GM12878 (cell line): ENCODE data around the gene WHRN. TPM values are rescaled to one million over a fixed set of nuclear protein-coding genes. Genes with fewer than 3 reads are reported as not detected.

Source experiments
- CBFB ChIP-seq: IDR thresholded peaks from 2 replicates; pipeline ENCODE4 v1.6.1; 2016; ENCODE audit warnings: antibody characterized with exemption, low read depth
- CBX3 ChIP-seq: fragments of 200-600 bp; sonication (generic); IDR thresholded peaks from 2 replicates; pipeline ENCODE4 v1.6.1; 2016; ENCODE audit warnings: low read depth, borderline replicate concordance
- CHD2 ChIP-seq: IDR thresholded peaks from 2 replicates; pipeline ENCODE4 v1.6.1; 2011; ENCODE audit warnings: low read depth, low read length, improper control_type of control experiment, borderline replicate concordance
- EGR1 ChIP-seq, 2 experiments: IDR thresholded peaks; 1 replicate in 1 of 2; 2 replicates in 1 of 2; pipeline ENCODE4 v1.6.1; 2011 to 2012; ENCODE audit warnings: low read depth in 2 of 2, low read length in 2 of 2, borderline replicate concordance in 1 of 2, mild to moderate bottlenecking in 1 of 2, moderate library complexity in 1 of 2
- NBN ChIP-seq: fragments of 450-650 bp; IDR thresholded peaks from 2 replicates; pipeline ENCODE4 v1.6.1; 2016
- NFYB ChIP-seq: IDR thresholded peaks from 2 replicates; pipeline ENCODE4 v1.6.1; 2011; ENCODE audit warnings: low read depth, mild to moderate bottlenecking, low read length, improper control_type of control experiment, moderate library complexity; ENCODE audit not compliant: insufficient read depth
- SIN3A ChIP-seq: IDR thresholded peaks from 2 replicates; pipeline ENCODE4 v1.6.1; 2012; ENCODE audit warnings: low read depth, low read length, improper control_type of control experiment
- SIX5 ChIP-seq: IDR thresholded peaks from 2 replicates; pipeline ENCODE4 v1.6.1; 2011; ENCODE audit warnings: mild to moderate bottlenecking, low read depth, low read length, moderate library complexity; ENCODE audit not compliant: severe bottlenecking
- SMAD1 ChIP-seq: fragments of 450-650 bp; IDR thresholded peaks from 2 replicates; pipeline ENCODE4 v1.6.1; 2018; ENCODE audit warnings: mild to moderate bottlenecking, low read depth; ENCODE audit not compliant: partially characterized antibody
- SMARCA5 ChIP-seq: fragments of 450-650 bp; IDR thresholded peaks from 2 replicates; pipeline ENCODE4 v1.6.1; 2017; ENCODE audit warnings: mild to moderate bottlenecking
- SREBF1 ChIP-seq: IDR thresholded peaks from 2 replicates; pipeline ENCODE4 v1.6.1; 2012; ENCODE audit warnings: mild to moderate bottlenecking, low read length
- STAT3 ChIP-seq: IDR thresholded peaks from 2 replicates; pipeline ENCODE4 v1.6.1; 2011; ENCODE audit warnings: low read depth, low read length, improper control_type of control experiment
- polyA plus RNA-seq, 11 experiments: library from polyadenylated mRNA; depleted of rRNA in 4 of 11; unstranded in 6 of 11; stranded (reverse) in 5 of 11; fragments of >200 nt; fragmentation: Nextera tagmentation in 4 of 11; fragmentation: Illumina TruSeq in 1 of 11; extraction: Ambion mirVana in 4 of 11; extraction: Trizol in 1 of 11; gene quantifications; 1 replicate in 1 of 11; 2 replicates in 10 of 11; pipeline versions ENCODE4 v1.2.1 to v1.2.3, GENCODE V29; 2011 to 2016; ENCODE audit warnings: inconsistent platforms in 2 of 11, missing spikeins in 2 of 11, low read depth in 1 of 11
- total RNA-seq, 4 experiments: library from RNA; depleted of rRNA in 3 of 4; stranded (reverse); fragments of >200 nt in 3 of 4; fragmentation: Illumina TruSeq in 1 of 4; extraction: Trizol in 1 of 4; gene quantifications; 2 replicates each; pipeline versions ENCODE4 v1.2.1 to v1.2.3, GENCODE V29; 2013 to 2021
- TF ChIP-seq, protein P1 (sequence below): fragments of 450-650 bp; IDR thresholded peaks from 2 replicates; pipeline ENCODE4 v1.6.1; 2017; ENCODE audit warnings: mild to moderate bottlenecking, moderate library complexity
- TF ChIP-seq, protein P2 (sequence below): IDR thresholded peaks from 2 replicates; pipeline ENCODE4 v1.6.1; 2011; ENCODE audit warnings: borderline replicate concordance, low read depth, mild to moderate bottlenecking, moderate library complexity, low read length; ENCODE audit not compliant: insufficient read depth, poor library complexity, severe bottlenecking
- TF ChIP-seq, protein P3 (sequence below): fragments of 450-650 bp; conservative IDR thresholded peaks from 2 replicates; pipeline ENCODE4 v1.6.1; 2017; ENCODE audit warnings: mild to moderate bottlenecking, moderate library complexity
- TF ChIP-seq, protein P4 (sequence below): fragments of 450-650 bp; IDR thresholded peaks from 2 replicates; pipeline ENCODE4 v1.6.1; 2017; ENCODE audit warnings: low read depth, mild to moderate bottlenecking, moderate library complexity

The WHRN gene
- total and polyA plus RNA-seq, 10 of the 15 experiments (the other 5 are each of a cell fraction or from before 2014, with no cell fraction given) = 0.04 to 18.2 (median 0.68) TPM; not detected in 1

DNA sequence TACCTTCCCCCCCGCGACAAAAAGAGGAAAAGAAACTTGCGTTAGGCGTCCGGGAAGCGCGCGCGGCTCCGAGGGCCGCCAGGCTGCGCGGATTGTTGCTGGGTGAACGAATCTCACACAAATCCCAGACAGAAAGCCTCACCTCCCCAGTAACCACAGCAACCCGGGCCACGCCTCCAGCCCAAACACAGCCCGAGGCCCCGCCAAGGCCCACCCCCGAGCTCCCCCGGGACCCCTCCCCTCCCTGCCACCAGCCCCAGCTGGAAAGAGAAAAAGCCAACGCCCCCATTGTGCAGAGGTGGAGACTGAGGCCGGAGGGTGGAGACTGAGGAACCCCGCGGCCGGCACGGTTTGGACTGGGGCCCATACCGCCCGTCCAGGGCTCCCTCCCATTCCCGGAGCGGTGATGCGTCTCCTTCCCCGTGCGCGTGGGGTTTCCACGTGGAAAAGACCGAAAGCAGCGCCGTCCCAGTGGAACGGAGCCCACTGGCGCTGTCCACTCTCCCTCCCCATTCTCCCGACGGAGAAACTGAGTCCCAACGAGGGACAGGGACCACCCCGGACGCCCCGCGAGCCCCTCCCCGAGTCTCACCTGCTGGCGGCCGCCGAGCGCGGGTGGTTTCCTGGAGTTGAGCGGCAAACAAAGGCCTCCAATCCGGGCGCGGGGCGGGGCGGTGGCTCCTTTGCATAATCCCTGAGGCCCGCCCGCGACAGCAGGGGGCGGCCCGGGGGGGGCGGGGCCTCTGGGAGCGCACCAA is 107.2 kb downstream of the WHRN start (continued):
- TF ChIP-seq STAT3 = no peak
- TF ChIP-seq EGR1 (IDR thresholded peaks at IDR 0.05; ENCODE audit: borderline replicate concordance in 1 of 2, low read depth in 2 of 2, low read length in 2 of 2) = peak in 1 of 2 experiments; percentile 5; a peak in 1 of 3 replicates
- TF ChIP-seq, protein P1, sequence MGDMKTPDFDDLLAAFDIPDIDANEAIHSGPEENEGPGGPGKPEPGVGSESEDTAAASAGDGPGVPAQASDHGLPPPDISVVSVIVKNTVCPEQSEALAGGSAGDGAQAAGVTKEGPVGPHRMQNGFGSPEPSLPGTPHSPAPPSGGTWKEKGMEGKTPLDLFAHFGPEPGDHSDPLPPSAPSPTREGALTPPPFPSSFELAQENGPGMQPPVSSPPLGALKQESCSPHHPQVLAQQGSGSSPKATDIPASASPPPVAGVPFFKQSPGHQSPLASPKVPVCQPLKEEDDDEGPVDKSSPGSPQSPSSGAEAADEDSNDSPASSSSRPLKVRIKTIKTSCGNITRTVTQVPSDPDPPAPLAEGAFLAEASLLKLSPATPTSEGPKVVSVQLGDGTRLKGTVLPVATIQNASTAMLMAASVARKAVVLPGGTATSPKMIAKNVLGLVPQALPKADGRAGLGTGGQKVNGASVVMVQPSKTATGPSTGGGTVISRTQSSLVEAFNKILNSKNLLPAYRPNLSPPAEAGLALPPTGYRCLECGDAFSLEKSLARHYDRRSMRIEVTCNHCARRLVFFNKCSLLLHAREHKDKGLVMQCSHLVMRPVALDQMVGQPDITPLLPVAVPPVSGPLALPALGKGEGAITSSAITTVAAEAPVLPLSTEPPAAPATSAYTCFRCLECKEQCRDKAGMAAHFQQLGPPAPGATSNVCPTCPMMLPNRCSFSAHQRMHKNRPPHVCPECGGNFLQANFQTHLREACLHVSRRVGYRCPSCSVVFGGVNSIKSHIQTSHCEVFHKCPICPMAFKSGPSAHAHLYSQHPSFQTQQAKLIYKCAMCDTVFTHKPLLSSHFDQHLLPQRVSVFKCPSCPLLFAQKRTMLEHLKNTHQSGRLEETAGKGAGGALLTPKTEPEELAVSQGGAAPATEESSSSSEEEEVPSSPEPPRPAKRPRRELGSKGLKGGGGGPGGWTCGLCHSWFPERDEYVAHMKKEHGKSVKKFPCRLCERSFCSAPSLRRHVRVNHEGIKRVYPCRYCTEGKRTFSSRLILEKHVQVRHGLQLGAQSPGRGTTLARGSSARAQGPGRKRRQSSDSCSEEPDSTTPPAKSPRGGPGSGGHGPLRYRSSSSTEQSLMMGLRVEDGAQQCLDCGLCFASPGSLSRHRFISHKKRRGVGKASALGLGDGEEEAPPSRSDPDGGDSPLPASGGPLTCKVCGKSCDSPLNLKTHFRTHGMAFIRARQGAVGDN = 0 out of 2 replicates have a peak, but pooled peaks have one; percentile 10
- 0 out of 2 replicates have a peak, but pooled peaks have one; percentile 11 for TF ChIP-seq CBFB
- peak; percentile 34; the same call in 1 of the 2 replicates for TF ChIP-seq SIN3A
- peak; percentile 100 for TF ChIP-seq SMARCA5
- TF ChIP-seq, protein P2, sequence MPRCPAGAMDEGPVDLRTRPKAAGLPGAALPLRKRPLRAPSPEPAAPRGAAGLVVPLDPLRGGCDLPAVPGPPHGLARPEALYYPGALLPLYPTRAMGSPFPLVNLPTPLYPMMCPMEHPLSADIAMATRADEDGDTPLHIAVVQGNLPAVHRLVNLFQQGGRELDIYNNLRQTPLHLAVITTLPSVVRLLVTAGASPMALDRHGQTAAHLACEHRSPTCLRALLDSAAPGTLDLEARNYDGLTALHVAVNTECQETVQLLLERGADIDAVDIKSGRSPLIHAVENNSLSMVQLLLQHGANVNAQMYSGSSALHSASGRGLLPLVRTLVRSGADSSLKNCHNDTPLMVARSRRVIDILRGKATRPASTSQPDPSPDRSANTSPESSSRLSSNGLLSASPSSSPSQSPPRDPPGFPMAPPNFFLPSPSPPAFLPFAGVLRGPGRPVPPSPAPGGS = peak; percentile 39
- TF ChIP-seq, protein P3, sequence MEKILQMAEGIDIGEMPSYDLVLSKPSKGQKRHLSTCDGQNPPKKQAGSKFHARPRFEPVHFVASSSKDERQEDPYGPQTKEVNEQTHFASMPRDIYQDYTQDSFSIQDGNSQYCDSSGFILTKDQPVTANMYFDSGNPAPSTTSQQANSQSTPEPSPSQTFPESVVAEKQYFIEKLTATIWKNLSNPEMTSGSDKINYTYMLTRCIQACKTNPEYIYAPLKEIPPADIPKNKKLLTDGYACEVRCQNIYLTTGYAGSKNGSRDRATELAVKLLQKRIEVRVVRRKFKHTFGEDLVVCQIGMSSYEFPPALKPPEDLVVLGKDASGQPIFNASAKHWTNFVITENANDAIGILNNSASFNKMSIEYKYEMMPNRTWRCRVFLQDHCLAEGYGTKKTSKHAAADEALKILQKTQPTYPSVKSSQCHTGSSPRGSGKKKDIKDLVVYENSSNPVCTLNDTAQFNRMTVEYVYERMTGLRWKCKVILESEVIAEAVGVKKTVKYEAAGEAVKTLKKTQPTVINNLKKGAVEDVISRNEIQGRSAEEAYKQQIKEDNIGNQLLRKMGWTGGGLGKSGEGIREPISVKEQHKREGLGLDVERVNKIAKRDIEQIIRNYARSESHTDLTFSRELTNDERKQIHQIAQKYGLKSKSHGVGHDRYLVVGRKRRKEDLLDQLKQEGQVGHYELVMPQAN = peak; percentile 93
- 0 out of 2 replicates have a peak, but pooled peaks have one; percentile 66 for TF ChIP-seq CHD2
- TF ChIP-seq SREBF1 = no peak
- TF ChIP-seq NFYB = peak; percentile 78; the same call in 1 of the 2 replicates
- TF ChIP-seq, protein P4, sequence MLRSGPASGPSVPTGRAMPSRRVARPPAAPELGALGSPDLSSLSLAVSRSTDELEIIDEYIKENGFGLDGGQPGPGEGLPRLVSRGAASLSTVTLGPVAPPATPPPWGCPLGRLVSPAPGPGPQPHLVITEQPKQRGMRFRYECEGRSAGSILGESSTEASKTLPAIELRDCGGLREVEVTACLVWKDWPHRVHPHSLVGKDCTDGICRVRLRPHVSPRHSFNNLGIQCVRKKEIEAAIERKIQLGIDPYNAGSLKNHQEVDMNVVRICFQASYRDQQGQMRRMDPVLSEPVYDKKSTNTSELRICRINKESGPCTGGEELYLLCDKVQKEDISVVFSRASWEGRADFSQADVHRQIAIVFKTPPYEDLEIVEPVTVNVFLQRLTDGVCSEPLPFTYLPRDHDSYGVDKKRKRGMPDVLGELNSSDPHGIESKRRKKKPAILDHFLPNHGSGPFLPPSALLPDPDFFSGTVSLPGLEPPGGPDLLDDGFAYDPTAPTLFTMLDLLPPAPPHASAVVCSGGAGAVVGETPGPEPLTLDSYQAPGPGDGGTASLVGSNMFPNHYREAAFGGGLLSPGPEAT = peak; percentile 85; the same call in 1 of the 2 replicates
- no peak for TF ChIP-seq CBX3
- no peak for TF ChIP-seq SIX5
- peak; percentile 8 for TF ChIP-seq SMAD1
- peak; percentile 89 for TF ChIP-seq NBN
